Stimulated activated CD4-positive, alpha-beta T cell treated with anti-CD3 and anti-CD28 coated beads, Interleukin-12 subunit alpha, Interleukin-12 subunit beta, amount 100 ng/mL, for 48 hours (primary cell): Measurements from ENCODE around the gene FMC1.
A peak's percentile ranks its signal among the peaks of the same experiment; 100 is the strongest.
"Not testable (repeated sequence)": the region's sequence is repeated elsewhere in the genome, so short reads cannot be mapped to it uniquely, and the experiment has no call there.

Experiments
- DNase-seq, 3 donors: peaks; one replicate each; pipeline ENCODE4 v3.0.0-alpha.2; 2020; ENCODE audit warnings: low read depth in 2 of 3, low spot score in 1 of 3

The FMC1 gene

GRCh38 chr7:139340037-139340807, 915 bp upstream of the FMC1 start:
- peak; percentile 96 to 100 (median 98) for DNase-seq

GRCh38 chr7:139340808-139341057, 404 bp upstream of the FMC1 start:
- no peak for DNase-seq

- DNase-seq, result no peak
Observed at GRCh38 chr7:139341776-139342226, 664 bp downstream of the FMC1 start.

GRCh38 chr7:139345042-139345441, 3.9 kb downstream of the FMC1 start:
- no peak for DNase-seq

- DNase-seq, result no peak
Observed at GRCh38 chr7:139351027-139351426, 9.9 kb downstream of the FMC1 start.

- DNase-seq, result no peak
Observed at GRCh38 chr7:139354729-139355128, 13.6 kb downstream of the FMC1 start.

- no peak for DNase-seq
Observed at GRCh38 chr7:139355320-139355719, 14.2 kb downstream of the FMC1 start.

- not testable (repeated sequence) for DNase-seq
Observed at GRCh38 chr7:139357729-139358506, 16.8 kb downstream of the FMC1 start.

GRCh38 chr7:139358541-139359365, 17.6 kb downstream of the FMC1 start:
- DNase-seq, result peak; percentile 14 to 37 (median 31)

- DNase-seq, result peak; percentile 99
Observed at GRCh38 chr7:139359366-139360209, 18.5 kb downstream of the FMC1 start, which contains the start of gene LUC7L2. TSS of gene LUC7L2 (plus strand) at chr7:139359894. CDS start at chr7:139360262, 368 bp downstream.

GRCh38 chr7:139360210-139360947, 19.2 kb downstream of the FMC1 start:
- DNase-seq, result peak; percentile 97 to 98 (median 98)

- DNase-seq, result no peak
Observed at GRCh38 chr7:139360948-139361307, 19.8 kb downstream of the FMC1 start.

- no peak for DNase-seq
Observed at GRCh38 chr7:139361523-139361922, 20.4 kb downstream of the FMC1 start.

GRCh38 chr7:139362302-139362701, 21.2 kb downstream of the FMC1 start:
- no peak for DNase-seq

- DNase-seq, result no peak
Observed at GRCh38 chr7:139362981-139363380, 21.8 kb downstream of the FMC1 start.

- no peak for DNase-seq
Observed at GRCh38 chr7:139365336-139365735, 24.2 kb downstream of the FMC1 start.

GRCh38 chr7:139366400-139366799, 25.3 kb downstream of the FMC1 start:
- DNase-seq, result no peak

- no peak for DNase-seq
Observed at GRCh38 chr7:139367438-139368155, 26.5 kb downstream of the FMC1 start.

GRCh38 chr7:139370301-139370942, 29.3 kb downstream of the FMC1 start:
- DNase-seq, result no peak
